PC-9 (cell line): ENCODE measurements around the gene TMEM164. TPM values are rescaled to one million over a fixed set of nuclear protein-coding genes. Genes with fewer than 3 reads are reported as not detected.

Experiments used
- Bru-seq: library from RNA; stranded (reverse); fragments of 400-500 nt; gene quantifications from one replicate; lab custom pipeline; 2021; lab: Mats Ljungman, UMichigan
- BruChase-seq, 2 experiments: library from RNA; stranded (reverse); fragments of 400-500 nt; gene quantifications; one replicate each; lab custom pipeline; 2021; lab: Mats Ljungman, UMichigan
- BruUV-seq: library from RNA; stranded (reverse); fragments of 400-500 nt; replicated peaks from 2 replicates; lab custom pipeline; 2021; lab: Mats Ljungman, UMichigan
- CTCF ChIA-PET: fragments of 300-600 bp; sonication (Branson Sonifier 250); formaldehyde crosslinking; loops from one replicate; lab custom pipeline; 2022; ENCODE audit warnings: antibody characterized with exemption; lab: Charles Lee
- POLR2A ChIA-PET: fragments of 300-600 bp; sonication (Branson Sonifier 250); formaldehyde crosslinking; loops from one replicate; lab custom pipeline; 2022; ENCODE audit warnings: antibody characterized with exemption; ENCODE audit not compliant: unreplicated experiment; lab: Charles Lee
- DNase-seq, 2 experiments: peaks; one replicate each; pipeline versions ENCODE4 v3.0.0 to v3.0.0-alpha.2; 2015 to 2022; ENCODE audit warnings: mixed read lengths in 1 of 2
- H2AFZ ChIP-seq: fragments of 200-600 bp; sonication (generic); 2 replicates; pipeline ENCODE4 v1.8.1; 2017; ENCODE audit warnings: antibody characterized with exemption
- H3F3A ChIP-seq: fragments of 200-600 bp; sonication (generic); 2 replicates; pipeline ENCODE4 v1.8.1; 2017; ENCODE audit warnings: antibody characterized with exemption, mild to moderate bottlenecking, low read depth; ENCODE audit not compliant: insufficient read depth
- H3K27ac ChIP-seq: fragments of 200-600 bp; sonication (generic); 2 replicates; pipeline ENCODE4 v1.6.1; 2016; ENCODE audit warnings: mixed run types
- H3K27me3 ChIP-seq: fragments of 200-600 bp; sonication (generic); 2 replicates; pipeline ENCODE4 v1.6.1; 2016; ENCODE audit warnings: low read depth, mixed run types; ENCODE audit not compliant: insufficient read depth
- H3K36me3 ChIP-seq: fragments of 200-600 bp; sonication (generic); 2 replicates; pipeline ENCODE4 v1.6.1; 2016; ENCODE audit warnings: low read depth, mixed run types
- H3K4me1 ChIP-seq: fragments of 200-600 bp; sonication (generic); replicated peaks from 2 replicates; pipeline ENCODE4 v1.6.1; 2016; ENCODE audit warnings: mixed run types; ENCODE audit not compliant: insufficient read depth
- H3K4me2 ChIP-seq: fragments of 200-600 bp; sonication (generic); 2 replicates; pipeline ENCODE4 v1.6.1; 2017; ENCODE audit warnings: mixed run types
- H3K4me3 ChIP-seq: fragments of 200-600 bp; sonication (generic); 2 replicates; pipeline ENCODE4 v1.6.1; 2016; ENCODE audit warnings: mixed run types
- H3K79me2 ChIP-seq: fragments of 200-600 bp; sonication (generic); 2 replicates; pipeline ENCODE4 v1.6.1; 2017; ENCODE audit warnings: low read depth, mixed run types
- H3K9me2 ChIP-seq: fragments of 200-600 bp; sonication (generic); 2 replicates; pipeline ENCODE4 v1.8.1; 2017; ENCODE audit warnings: mild to moderate bottlenecking; ENCODE audit not compliant: insufficient read depth
- H3K9me3 ChIP-seq: fragments of 200-600 bp; sonication (generic); 2 replicates; pipeline ENCODE4 v1.8.1; 2016; ENCODE audit warnings: low read depth; ENCODE audit not compliant: insufficient read depth
- H4K20me1 ChIP-seq: fragments of 200-600 bp; sonication (generic); 2 replicates; pipeline ENCODE4 v1.8.1; 2017; ENCODE audit not compliant: insufficient read depth
- EZH2 ChIP-seq: fragments of 200-600 bp; sonication (generic); IDR thresholded peaks from 2 replicates; pipeline ENCODE4 v1.8.0; 2017; ENCODE audit warnings: antibody characterized with exemption, low read depth
- intact Hi-C: fragments of 100-400 bp; cut with micrococcal nuclease; formaldehyde crosslinking; loops from one replicate; pipeline ENCODE4 v1.10.0; 2022; ENCODE audit not compliant: unreplicated experiment
- long read RNA-seq: library from polyadenylated mRNA; stranded (forward); transcript quantifications from one replicate; pipeline ENCODE4 v2.0.0, GENCODE V29; 2022
- total RNA-seq: library from RNA; stranded (reverse); gene quantifications from 2 replicates; pipeline ENCODE4 v1.2.3, GENCODE V29; 2021
- TF ChIP-seq, protein P1 (sequence below): fragments of 200-600 bp; sonication (generic); conservative IDR thresholded peaks from 2 replicates; pipeline ENCODE4 v1.6.1; 2017; ENCODE audit warnings: mixed run types, antibody characterized with exemption, mild to moderate bottlenecking, moderate library complexity

The TMEM164 gene
- 44.5 and 53.1 TPM in 2 replicates for total RNA-seq
- percentile 78 among the genes with signal in this experiment for Bru-seq, nascent RNA
- BruChase-seq, experiment 1, labeled RNA remaining after a 2-hour chase = percentile 71 among the genes with signal in this experiment
- percentile 68 among the genes with signal in this experiment for BruChase-seq, experiment 2, labeled RNA remaining after a 6-hour chase
- long read RNA-seq, full-length matches to known transcripts = 1 of 19 reads
- long read RNA-seq, partial matches to known transcripts = 0 of 19 reads
- long read RNA-seq, other reads (novel, unspliced or antisense) = 18 of 19 reads

DNA sequence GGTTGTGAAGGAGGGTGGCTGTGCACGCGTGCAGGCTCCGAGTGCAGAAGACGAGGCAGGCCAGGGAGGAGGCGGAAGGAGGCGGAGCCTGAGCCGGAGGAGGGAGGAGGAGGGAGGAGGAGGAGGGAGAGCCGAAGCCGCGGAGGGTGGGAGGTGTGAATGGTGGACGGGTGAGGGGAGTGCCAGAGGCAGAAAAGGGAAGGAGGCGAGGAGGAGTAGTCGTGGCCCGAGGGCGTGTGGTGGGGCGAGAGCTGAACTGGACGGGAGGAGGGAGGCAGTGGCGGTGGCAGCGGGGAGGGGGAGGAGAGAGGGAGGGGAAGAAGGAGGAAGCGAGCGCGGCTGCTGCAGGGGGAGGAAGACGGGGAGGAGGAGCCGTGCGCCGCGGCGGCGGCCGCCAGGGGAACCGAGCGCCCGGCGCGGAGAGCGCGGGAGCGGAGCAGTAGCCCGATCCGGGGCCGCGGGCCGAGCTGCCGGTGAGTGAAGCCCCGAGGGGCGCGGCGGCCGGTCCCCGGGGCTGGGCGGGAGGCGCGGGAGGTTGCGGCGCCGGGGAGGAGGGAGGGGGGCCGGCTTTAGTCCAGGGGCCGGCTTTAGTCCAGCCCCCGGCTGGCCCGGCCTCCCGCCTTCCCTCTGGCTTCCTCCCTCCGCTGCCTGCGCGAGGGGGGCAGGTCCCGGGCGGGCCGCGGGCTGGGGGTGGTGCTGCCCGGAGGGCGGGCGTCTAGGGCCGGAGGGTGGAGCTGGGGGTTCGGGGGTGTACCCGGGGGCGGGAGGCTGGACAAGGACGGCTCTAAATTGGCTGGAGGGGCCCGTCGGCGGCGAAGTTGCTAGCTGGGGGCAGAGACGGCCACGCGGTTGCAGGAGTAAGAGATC lies at the start of gene TMEM164:
Gene TMEM164 (plus strand): TSS at position 815 of the 867 bp plus-strand sequence. CDS start 661 bp downstream, outside the sequence.
- BruUV-seq = no TSS peak
- Histone ChIP-seq H3K79me2 (peaks cover 41% of the 10 kb centered on the region), H4K20me1 (no peaks in the 10 kb centered on the region), H3K4me1 (peaks cover 37% of the 10 kb centered on the region), H3K4me3 (peak within 1 kb of the TSS; percentile 70), H3K27ac (peak within 1 kb of the TSS; percentile 72), H3K27me3 (no peaks in the 10 kb centered on the region), H3K4me2 (peak within 1 kb of the TSS; percentile 89), H3K9me2 (no peaks in the 10 kb centered on the region), H3K36me3 (no peaks in the 10 kb centered on the region), H3K9me3 (no peaks in the 10 kb centered on the region), H3F3A (peaks cover 15% of the 10 kb centered on the region; the same call in 1 of the 2 replicates), H2AFZ (peak within 1 kb of the TSS; percentile 91)
- ChIA-PET POLR2A (interaction anchor here (0.5 to 0.7 kb wide), 5 partner anchors 65 to 1736 kb away, joined by 3 to 15 read pairs (median 3); no protein-coding TSS in a partner anchor), CTCF (interaction anchor here (1.0 kb wide), 1 partner anchor 144 kb away, joined by 7 read pairs; no protein-coding TSS in a partner anchor)
- intact Hi-C loops = loop anchor here (1.0 to 5.0 kb wide), 4 partner anchors 50 to 400 kb away; no protein-coding TSS in a partner anchor
- DNase-seq = peak; percentile 70 to 94
- TF ChIP-seq EZH2 = no peak
- TF ChIP-seq, protein P1, sequence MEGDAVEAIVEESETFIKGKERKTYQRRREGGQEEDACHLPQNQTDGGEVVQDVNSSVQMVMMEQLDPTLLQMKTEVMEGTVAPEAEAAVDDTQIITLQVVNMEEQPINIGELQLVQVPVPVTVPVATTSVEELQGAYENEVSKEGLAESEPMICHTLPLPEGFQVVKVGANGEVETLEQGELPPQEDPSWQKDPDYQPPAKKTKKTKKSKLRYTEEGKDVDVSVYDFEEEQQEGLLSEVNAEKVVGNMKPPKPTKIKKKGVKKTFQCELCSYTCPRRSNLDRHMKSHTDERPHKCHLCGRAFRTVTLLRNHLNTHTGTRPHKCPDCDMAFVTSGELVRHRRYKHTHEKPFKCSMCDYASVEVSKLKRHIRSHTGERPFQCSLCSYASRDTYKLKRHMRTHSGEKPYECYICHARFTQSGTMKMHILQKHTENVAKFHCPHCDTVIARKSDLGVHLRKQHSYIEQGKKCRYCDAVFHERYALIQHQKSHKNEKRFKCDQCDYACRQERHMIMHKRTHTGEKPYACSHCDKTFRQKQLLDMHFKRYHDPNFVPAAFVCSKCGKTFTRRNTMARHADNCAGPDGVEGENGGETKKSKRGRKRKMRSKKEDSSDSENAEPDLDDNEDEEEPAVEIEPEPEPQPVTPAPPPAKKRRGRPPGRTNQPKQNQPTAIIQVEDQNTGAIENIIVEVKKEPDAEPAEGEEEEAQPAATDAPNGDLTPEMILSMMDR = no peak

DNA sequence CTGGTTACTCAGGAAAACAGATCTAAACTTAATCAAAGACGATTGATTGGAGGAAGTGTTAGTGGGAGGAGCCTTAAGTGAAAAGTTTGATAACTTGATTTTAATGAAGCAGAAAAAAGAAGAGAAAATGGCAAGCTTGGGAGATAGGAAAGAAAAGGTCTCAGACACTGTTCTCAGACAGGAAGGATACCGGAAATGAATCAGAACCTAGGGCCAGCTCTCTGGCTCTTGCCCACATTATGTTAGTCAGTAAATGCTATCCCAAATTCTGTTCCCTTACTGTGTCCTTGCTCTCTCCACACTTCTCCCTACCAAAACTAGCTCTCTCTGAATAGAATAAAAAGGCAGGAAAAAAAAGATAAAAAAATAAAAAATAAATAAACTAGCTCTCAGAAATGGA lies 48.6 kb upstream of the TMEM164 start:
- no peak overlapping the region for H3K4me2 ChIP-seq
- peaks cover 22% of the 10 kb centered on the region for H3K4me1 ChIP-seq
- H2AFZ ChIP-seq = no peak overlapping the region
- peaks cover 10% of the 10 kb centered on the region; the same call in 1 of the 2 replicates for H3F3A ChIP-seq
- H3K79me2 ChIP-seq = no peaks in the 10 kb centered on the region
- DNase-seq = no peak
- H4K20me1 ChIP-seq = no peaks in the 10 kb centered on the region
- no peak overlapping the region for H3K27ac ChIP-seq
- H3K9me2 ChIP-seq = no peaks in the 10 kb centered on the region
- H3K9me3 ChIP-seq = no peaks in the 10 kb centered on the region
- H3K36me3 ChIP-seq = no peaks in the 10 kb centered on the region
- H3K27me3 ChIP-seq = no peaks in the 10 kb centered on the region
- no peak for TF ChIP-seq EZH2
- TF ChIP-seq, protein P1 = no peak
- no peak overlapping the region for H3K4me3 ChIP-seq
- no TSS peak for BruUV-seq
- intact Hi-C loops = loop anchor here (5.0 kb wide), 1 partner anchor 48 kb away; the partner anchor contains the start of gene TMEM164
- ChIA-PET CTCF (interaction anchor here (0.6 to 1.2 kb wide), 2 partner anchors 311 to 464 kb away, joined by 3 read pairs; no protein-coding TSS in a partner anchor), POLR2A (no interaction called here)

DNA sequence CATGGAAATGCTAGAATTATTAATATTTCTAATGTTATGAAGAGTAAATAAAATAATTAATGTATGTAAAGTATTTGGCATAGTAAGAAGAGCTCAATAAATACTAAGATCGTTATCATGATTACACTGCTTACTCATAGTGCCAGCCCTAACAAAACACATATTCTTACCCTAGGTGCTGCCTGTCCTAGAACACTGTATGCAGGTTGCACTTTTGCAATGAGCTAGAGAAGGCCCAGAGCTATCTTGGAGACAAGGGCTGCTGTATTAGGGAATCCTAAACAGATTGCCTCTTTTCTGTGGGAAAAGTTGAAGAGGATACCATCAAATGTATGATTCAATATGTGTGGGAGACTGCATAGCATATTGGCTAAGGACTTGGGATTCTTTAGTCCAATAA lies 48.0 kb upstream of the TMEM164 start:
- H4K20me1 ChIP-seq = no peaks in the 10 kb centered on the region
- CTCF ChIA-PET = interaction anchor here (1.2 kb wide), 1 partner anchor 464 kb away, joined by 3 read pairs; no protein-coding TSS in a partner anchor
- no peaks in the 10 kb centered on the region for H3K9me2 ChIP-seq
- H3K4me2 ChIP-seq = no peak overlapping the region
- TF ChIP-seq EZH2 = no peak
- TF ChIP-seq, protein P1 = no peak
- peaks cover 10% of the 10 kb centered on the region; the same call in 1 of the 2 replicates for H3F3A ChIP-seq
- no peaks in the 10 kb centered on the region for H3K36me3 ChIP-seq
- peak in 1 of 2 experiments; percentile 44 for DNase-seq
- H3K27ac ChIP-seq = no peak overlapping the region
- no peaks in the 10 kb centered on the region for H3K27me3 ChIP-seq
- H3K4me1 ChIP-seq = peaks cover 22% of the 10 kb centered on the region
- POLR2A ChIA-PET = interaction anchor here (0.5 kb wide), 1 partner anchor 418 kb away, joined by 6 read pairs; no protein-coding TSS in a partner anchor
- no peak overlapping the region for H3K4me3 ChIP-seq
- no peaks in the 10 kb centered on the region for H3K79me2 ChIP-seq
- intact Hi-C loops = loop anchor here (5.0 kb wide), 1 partner anchor 47 kb away; the partner anchor contains the start of gene TMEM164
- no peak overlapping the region for H2AFZ ChIP-seq
- no peaks in the 10 kb centered on the region for H3K9me3 ChIP-seq
- BruUV-seq = no TSS peak
